ENCODE data around the gene SYK.

The SYK gene

DNA sequence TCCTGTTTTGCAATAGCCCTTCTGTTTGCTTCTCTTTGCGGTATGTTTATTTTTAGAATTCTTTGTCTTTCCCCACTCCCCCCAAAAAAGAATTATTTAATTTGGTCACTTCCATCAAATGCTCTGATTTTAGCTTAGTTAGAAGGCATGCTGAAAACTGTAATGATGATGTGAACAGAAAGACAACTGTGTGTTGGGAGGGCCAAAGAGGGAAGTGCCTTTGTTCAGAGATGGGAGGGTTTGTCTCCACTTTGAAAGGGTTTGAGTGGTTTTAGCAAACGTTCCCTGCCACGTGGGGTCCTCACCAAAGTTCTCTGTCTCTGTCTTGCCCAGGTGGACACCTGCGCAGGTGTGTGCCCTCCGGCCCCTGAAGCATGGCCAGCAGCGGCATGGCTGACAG is 41.9 kb downstream of the SYK start:
- TF ChIP-seq, protein P1, sequence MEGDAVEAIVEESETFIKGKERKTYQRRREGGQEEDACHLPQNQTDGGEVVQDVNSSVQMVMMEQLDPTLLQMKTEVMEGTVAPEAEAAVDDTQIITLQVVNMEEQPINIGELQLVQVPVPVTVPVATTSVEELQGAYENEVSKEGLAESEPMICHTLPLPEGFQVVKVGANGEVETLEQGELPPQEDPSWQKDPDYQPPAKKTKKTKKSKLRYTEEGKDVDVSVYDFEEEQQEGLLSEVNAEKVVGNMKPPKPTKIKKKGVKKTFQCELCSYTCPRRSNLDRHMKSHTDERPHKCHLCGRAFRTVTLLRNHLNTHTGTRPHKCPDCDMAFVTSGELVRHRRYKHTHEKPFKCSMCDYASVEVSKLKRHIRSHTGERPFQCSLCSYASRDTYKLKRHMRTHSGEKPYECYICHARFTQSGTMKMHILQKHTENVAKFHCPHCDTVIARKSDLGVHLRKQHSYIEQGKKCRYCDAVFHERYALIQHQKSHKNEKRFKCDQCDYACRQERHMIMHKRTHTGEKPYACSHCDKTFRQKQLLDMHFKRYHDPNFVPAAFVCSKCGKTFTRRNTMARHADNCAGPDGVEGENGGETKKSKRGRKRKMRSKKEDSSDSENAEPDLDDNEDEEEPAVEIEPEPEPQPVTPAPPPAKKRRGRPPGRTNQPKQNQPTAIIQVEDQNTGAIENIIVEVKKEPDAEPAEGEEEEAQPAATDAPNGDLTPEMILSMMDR (IDR thresholded peaks at IDR 0.05; ENCODE audit: low read depth, low read length), result no peak
- in situ Hi-C loops (cut with HindIII; ENCODE audit: low sequenced_read_pairs), result no loop called here
- DNase-seq (ENCODE audit: low read depth, low spot score), result no peak
- H3K4me3 ChIP-seq (ENCODE audit: low read depth, low read length), result no peak overlapping the region

DNA sequence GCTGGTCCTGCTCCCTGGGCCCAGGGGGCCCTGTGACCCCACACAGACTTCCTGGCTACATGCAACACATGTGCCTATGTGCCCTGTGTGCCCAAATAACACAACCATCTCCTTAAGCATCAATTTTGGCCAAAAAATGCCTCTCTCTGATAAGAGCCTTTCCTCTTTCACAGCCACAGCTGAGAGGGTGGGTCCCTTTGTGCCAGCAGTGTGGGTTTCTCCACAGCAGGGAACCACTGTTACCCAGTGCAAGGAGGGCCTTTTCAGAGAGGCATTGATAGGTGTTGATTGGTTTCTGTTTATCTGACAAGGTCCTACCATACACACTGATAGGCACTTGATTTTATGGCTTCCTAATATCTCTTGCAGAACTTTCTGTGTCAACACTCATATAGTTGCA is 42.7 kb downstream of the SYK start:
- DNase-seq (ENCODE audit: low read depth, low spot score), result no peak
- TF ChIP-seq, protein P1 (IDR thresholded peaks at IDR 0.05; ENCODE audit: low read depth, low read length), result no peak
- in situ Hi-C loops (cut with HindIII; ENCODE audit: low sequenced_read_pairs), result no loop called here
- no peak overlapping the region for H3K4me3 ChIP-seq (ENCODE audit: low read depth, low read length)

GRCh38 chr9:90846770-90847419 is 45.3 kb downstream of the SYK start:
- TF ChIP-seq, protein P1 (IDR thresholded peaks at IDR 0.05; ENCODE audit: low read depth, low read length), result no peak
- in situ Hi-C loops (cut with HindIII; ENCODE audit: low sequenced_read_pairs), result no loop called here
- H3K4me3 ChIP-seq (ENCODE audit: low read depth, low read length), result no peak overlapping the region
- DNase-seq (ENCODE audit: low read depth, low spot score), result no peak

DNA sequence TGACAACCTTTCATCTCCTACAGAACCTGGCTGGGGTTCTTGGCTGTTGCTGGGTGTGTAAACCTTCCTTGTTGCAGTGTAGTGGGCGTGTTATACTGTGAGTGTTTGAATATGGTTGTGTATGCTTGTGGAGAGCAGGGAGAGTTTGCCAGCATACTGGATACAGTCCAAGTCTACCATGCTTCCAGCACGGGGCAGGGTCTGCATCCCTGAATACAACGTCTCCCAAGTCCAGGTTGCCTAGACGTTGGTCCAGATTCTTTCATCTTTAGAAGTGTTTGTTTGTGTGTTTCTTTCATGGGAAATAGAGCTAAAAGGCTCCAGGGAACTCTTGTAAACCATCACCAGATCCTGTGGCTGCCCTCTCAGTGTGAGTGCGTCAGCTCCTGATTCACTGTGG is 46.4 kb downstream of the SYK start:
- TF ChIP-seq, protein P1 (IDR thresholded peaks at IDR 0.05; ENCODE audit: low read depth, low read length), result no peak
- no peak overlapping the region for H3K4me3 ChIP-seq (ENCODE audit: low read depth, low read length)
- in situ Hi-C loops (cut with HindIII; ENCODE audit: low sequenced_read_pairs), result no loop called here
- DNase-seq (ENCODE audit: low read depth, low spot score), result no peak

- in situ Hi-C loops (cut with HindIII; ENCODE audit: low sequenced_read_pairs), result no loop called here
These were observed 47.2 kb downstream of the SYK start for GRCh38 chr9:90848866-90849265.

DNA sequence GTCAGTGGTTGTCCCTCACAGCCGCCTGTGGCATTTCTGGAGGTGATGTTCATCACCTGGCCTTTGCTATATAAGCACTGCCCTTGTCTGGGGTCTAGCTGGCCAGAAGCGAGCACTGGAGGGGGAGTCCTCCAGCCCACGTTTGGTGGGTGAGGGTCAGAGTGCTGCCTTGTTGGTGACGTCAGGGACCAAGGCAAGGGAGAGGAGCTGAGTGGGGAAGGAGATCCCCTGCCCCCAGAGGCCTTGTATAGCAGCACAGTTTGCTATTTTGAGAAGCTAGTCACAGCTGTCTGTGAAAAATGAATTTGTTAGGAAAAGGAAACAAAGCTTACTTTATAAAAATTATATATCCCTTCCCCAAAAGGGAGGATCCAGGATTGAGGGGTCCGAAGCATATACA is 49.8 kb downstream of the SYK start:
- no peak for DNase-seq (ENCODE audit: low read depth, low spot score)
- in situ Hi-C loops (cut with HindIII; ENCODE audit: low sequenced_read_pairs), result no loop called here
- TF ChIP-seq, protein P1 (IDR thresholded peaks at IDR 0.05; ENCODE audit: low read depth, low read length), result no peak
- no peak overlapping the region for H3K4me3 ChIP-seq (ENCODE audit: low read depth, low read length)

More at GRCh38 chr9:90848866-90849265, 47.2 kb downstream of the SYK start:
- no peak overlapping the region for H3K4me3 ChIP-seq (ENCODE audit: low read depth, low read length)
- no peak for DNase-seq (ENCODE audit: low read depth, low spot score)
- TF ChIP-seq, protein P1 (IDR thresholded peaks at IDR 0.05; ENCODE audit: low read depth, low read length), result no peak
